Measurements from ENCODE around the gene SYNM. TPM values are rescaled to one million over a fixed set of nuclear protein-coding genes. Genes with fewer than 3 reads are reported as not detected.

SYNM gene
- total and polyA plus RNA-seq, 2 experiments from 2014 or later = 9.7 to 13.8 TPM

DNA sequence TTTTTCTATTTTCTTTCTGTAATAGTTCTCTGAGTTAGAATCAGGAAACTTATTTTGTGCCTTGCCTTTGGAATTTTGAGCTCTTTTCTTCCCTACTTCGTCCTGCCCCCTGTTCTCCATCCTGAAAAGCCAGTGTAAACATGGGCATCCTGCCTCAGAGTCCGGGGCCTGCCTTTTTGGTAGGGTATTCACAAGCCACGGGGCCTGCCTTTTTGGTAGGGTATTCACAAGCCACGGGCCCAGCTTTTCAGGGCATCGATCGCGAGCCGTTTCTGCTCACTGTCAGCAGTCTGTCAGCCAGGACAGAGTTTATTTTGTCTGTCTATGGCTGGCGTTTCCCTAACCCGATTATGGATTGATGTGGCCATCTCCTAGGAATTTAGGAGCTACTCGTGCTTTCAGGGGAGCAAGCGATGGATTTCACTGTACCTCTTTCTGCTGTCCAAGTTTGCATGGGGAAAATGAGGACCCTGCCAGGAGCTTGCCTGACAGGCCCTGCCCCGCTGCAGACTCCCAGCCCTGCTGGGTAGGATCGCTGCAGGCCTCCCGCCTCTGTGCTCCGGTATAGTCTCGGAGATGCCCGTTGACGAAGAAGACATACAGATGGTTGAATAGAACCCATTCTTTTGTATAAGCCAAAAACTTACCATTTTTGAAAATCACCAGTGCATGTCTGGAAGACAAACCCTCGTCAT is 12.8 kb downstream of the SYNM start:
- Histone ChIP-seq H3K27ac (no peak overlapping the region), H4K20me1 (ENCODE audit: insufficient read depth, poor library complexity, severe bottlenecking) (no peaks in the 10 kb centered on the region), H3K9me3 (ENCODE audit: low read depth) (no peaks in the 10 kb centered on the region), H3K79me2 (no peaks in the 10 kb centered on the region), H3K4me1 (ENCODE audit: insufficient read depth) (peaks cover 10% of the 10 kb centered on the region), H2AFZ (no peak overlapping the region), H3K9me2 (replicated peaks; ENCODE audit: insufficient read depth) (no peaks in the 10 kb centered on the region), H3K27me3 (no peaks in the 10 kb centered on the region), H3K4me3 (no peak overlapping the region), H3K36me3 (replicated peaks; ENCODE audit: insufficient read depth, low read depth) (no peaks in the 10 kb centered on the region), H3K4me2 (no peak overlapping the region)
- 89% methylated on average over 20 of the region's 20 CpGs for whole genome bisulfite sequencing (ENCODE audit: low lambda C conversion rate, missing lambda C conversion rate)
- TF ChIP-seq EZH2 (IDR thresholded peaks at IDR 0.05; ENCODE audit: borderline replicate concordance) (no peak), EZH2phosphoT487 (IDR thresholded peaks at IDR 0.05; ENCODE audit: low read depth, severe bottlenecking, unreplicated experiment) (no peak)
- TF ChIP-seq, protein P1, sequence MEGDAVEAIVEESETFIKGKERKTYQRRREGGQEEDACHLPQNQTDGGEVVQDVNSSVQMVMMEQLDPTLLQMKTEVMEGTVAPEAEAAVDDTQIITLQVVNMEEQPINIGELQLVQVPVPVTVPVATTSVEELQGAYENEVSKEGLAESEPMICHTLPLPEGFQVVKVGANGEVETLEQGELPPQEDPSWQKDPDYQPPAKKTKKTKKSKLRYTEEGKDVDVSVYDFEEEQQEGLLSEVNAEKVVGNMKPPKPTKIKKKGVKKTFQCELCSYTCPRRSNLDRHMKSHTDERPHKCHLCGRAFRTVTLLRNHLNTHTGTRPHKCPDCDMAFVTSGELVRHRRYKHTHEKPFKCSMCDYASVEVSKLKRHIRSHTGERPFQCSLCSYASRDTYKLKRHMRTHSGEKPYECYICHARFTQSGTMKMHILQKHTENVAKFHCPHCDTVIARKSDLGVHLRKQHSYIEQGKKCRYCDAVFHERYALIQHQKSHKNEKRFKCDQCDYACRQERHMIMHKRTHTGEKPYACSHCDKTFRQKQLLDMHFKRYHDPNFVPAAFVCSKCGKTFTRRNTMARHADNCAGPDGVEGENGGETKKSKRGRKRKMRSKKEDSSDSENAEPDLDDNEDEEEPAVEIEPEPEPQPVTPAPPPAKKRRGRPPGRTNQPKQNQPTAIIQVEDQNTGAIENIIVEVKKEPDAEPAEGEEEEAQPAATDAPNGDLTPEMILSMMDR (IDR thresholded peaks at IDR 0.05; ENCODE audit: poor library complexity) = no peak
- DNase-seq (ENCODE audit: low spot score) = no peak

DNA sequence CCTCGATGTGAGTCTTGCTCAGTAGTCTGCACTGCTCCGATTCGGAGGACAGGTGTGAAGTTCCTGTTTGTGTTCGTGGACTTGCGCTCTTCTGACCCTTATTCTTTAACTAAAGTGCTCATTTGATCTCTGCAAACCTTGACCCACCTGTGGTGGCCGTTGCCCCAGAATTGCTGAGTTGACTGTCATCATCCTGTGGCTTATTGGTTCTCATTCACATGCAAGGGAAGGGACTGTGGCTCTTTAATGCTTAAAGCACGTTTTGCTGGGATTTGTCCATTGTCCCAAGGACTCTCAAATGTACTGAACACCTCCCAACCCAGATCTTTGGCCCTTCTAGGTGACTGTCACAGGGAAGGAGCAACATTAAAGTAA is 13.4 kb downstream of the SYNM start:
- H3K9me2 ChIP-seq (replicated peaks; ENCODE audit: insufficient read depth) = no peaks in the 10 kb centered on the region
- H3K27ac ChIP-seq = no peak overlapping the region
- H3K9me3 ChIP-seq (ENCODE audit: low read depth) = no peaks in the 10 kb centered on the region
- H3K79me2 ChIP-seq = no peaks in the 10 kb centered on the region
- H3K4me1 ChIP-seq (ENCODE audit: insufficient read depth) = peaks cover 15% of the 10 kb centered on the region
- no peaks in the 10 kb centered on the region for H4K20me1 ChIP-seq (ENCODE audit: insufficient read depth, poor library complexity, severe bottlenecking)
- H3K4me2 ChIP-seq = no peak overlapping the region
- H3K36me3 ChIP-seq (replicated peaks; ENCODE audit: insufficient read depth, low read depth) = no peaks in the 10 kb centered on the region
- H2AFZ ChIP-seq = no peak overlapping the region
- no peaks in the 10 kb centered on the region for H3K27me3 ChIP-seq
- no peak overlapping the region for H3K4me3 ChIP-seq
- WGBS (ENCODE audit: low lambda C conversion rate, missing lambda C conversion rate) = 86% methylated on average over 7 of the region's 7 CpGs
- no peak for DNase-seq (ENCODE audit: low spot score)
- TF ChIP-seq, protein P1 (IDR thresholded peaks at IDR 0.05; ENCODE audit: poor library complexity) = no peak
- TF ChIP-seq EZH2phosphoT487 (IDR thresholded peaks at IDR 0.05; ENCODE audit: low read depth, severe bottlenecking, unreplicated experiment) (no peak), EZH2 (IDR thresholded peaks at IDR 0.05; ENCODE audit: borderline replicate concordance) (no peak)

DNA sequence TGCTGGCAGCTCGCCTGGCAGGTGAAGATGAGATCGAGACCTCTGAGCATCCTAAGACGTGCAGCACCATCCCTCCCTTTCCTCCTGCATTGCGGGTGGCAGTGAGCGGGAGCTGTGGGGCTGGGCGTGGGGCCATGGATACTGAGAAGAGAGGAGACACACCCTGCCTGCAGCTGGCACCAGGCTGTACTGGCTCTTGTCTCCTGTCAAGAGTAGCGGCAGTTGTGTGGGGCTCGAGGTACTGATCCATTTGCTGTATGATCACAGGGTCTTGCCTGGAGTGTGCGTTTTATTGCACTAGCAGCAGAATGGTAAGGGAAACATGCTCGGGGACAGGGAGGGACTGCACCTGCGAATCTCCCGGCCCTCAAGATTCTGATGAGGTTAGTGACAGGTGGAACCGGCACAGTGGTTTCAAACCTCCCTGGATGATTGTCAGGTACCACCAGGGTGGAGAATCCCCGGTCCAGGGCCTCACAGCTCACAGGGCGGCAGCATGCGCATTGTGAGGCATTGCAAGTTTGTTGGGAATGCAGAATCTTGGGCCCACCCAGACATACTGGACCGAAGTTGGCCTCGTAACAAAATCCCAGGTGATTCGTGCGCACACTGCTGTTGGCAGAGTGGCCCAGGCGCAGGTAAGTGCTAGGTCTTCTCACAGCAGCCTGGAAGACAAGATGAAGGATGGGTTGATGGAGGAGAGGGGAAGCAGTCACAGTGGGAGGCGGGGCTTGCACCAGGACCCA is 14.1 kb downstream of the SYNM start:
- TF ChIP-seq EZH2 (IDR thresholded peaks at IDR 0.05; ENCODE audit: borderline replicate concordance) (no peak), EZH2phosphoT487 (IDR thresholded peaks at IDR 0.05; ENCODE audit: low read depth, severe bottlenecking, unreplicated experiment) (no peak)
- Histone ChIP-seq H3K27me3 (no peaks in the 10 kb centered on the region), H3K4me3 (no peak overlapping the region), H3K9me3 (ENCODE audit: low read depth) (no peaks in the 10 kb centered on the region), H3K4me1 (ENCODE audit: insufficient read depth) (peaks cover 18% of the 10 kb centered on the region), H3K9me2 (replicated peaks; ENCODE audit: insufficient read depth) (no peaks in the 10 kb centered on the region), H3K4me2 (no peak overlapping the region), H2AFZ (no peak overlapping the region), H4K20me1 (ENCODE audit: insufficient read depth, poor library complexity, severe bottlenecking) (no peaks in the 10 kb centered on the region), H3K27ac (no peak overlapping the region), H3K79me2 (no peaks in the 10 kb centered on the region), H3K36me3 (replicated peaks; ENCODE audit: insufficient read depth, low read depth) (no peaks in the 10 kb centered on the region)
- 96% methylated on average over 22 of the region's 22 CpGs for WGBS (ENCODE audit: low lambda C conversion rate, missing lambda C conversion rate)
- no peak for DNase-seq (ENCODE audit: low spot score)

Measured in hepatocyte (in vitro differentiated cells).